HCT116 (cell line): ENCODE measurements around the gene HAVCR2. TPM values are rescaled to one million over a fixed set of nuclear protein-coding genes. Genes with fewer than 3 reads are reported as not detected.

Experiments
- ATAC-seq: fragments of 200-7000 bp; cut with Tn5 transposase; 2 replicates; pipeline ENCODE4 v1.9.1; 2020; ENCODE audit warnings: mild to moderate bottlenecking, moderate library complexity
- BruUV-seq: library from RNA; stranded (reverse); fragments of 400-500 nt; replicated peaks from 2 replicates; lab custom pipeline; 2021; lab: Mats Ljungman, UMichigan
- CTCF ChIA-PET: fragments of 300-600 bp; sonication (Branson Sonifier 250); formaldehyde crosslinking; loops from one replicate; lab custom pipeline; 2021; ENCODE audit warnings: antibody characterized with exemption; lab: Charles Lee
- POLR2A ChIA-PET: fragments of 300-600, 350-600 bp; sonication (Branson Sonifier 250); formaldehyde crosslinking; loops from one replicate; lab custom pipeline; 2021; ENCODE audit warnings: antibody characterized with exemption; lab: Charles Lee
- RAD21 ChIA-PET, 2 experiments: fragments of 300-600 bp; sonication (Branson Sonifier 250); formaldehyde crosslinking; loops; one replicate each; lab custom pipeline; 2023; ENCODE audit warnings: low total read pairs in 2 of 2; ENCODE audit not compliant: uncharacterized antibody in 2 of 2, unreplicated experiment in 2 of 2, low non-redundant PET in 1 of 2; lab: Charles Lee
- DNase-seq: peaks from one replicate; pipeline ENCODE4 v3.0.0-alpha.2; 2010; ENCODE audit warnings: low read depth, low spot score
- H2AFZ ChIP-seq: fragments of 200-600 bp; shearing (Covaris generic), sonication (generic); 2 replicates; pipeline ENCODE4 v1.6.1; 2017; ENCODE audit warnings: low read depth, mixed run types, mixed read lengths, antibody characterized with exemption, low read length; ENCODE audit not compliant: poor library complexity, severe bottlenecking
- H3K27ac ChIP-seq: 2 replicates; pipeline ENCODE4 v1.5.1; 2012; ENCODE audit warnings: low read depth, low read length
- H3K27me3 ChIP-seq: fragments of 200-600 bp; sonication (generic); 2 replicates; pipeline ENCODE4 v1.6.1; 2016; ENCODE audit warnings: mixed run types, low read length, mixed read lengths; ENCODE audit not compliant: insufficient read depth
- H3K36me3 ChIP-seq, 2 experiments: fragments of 200-500 bp in 1 of 2; fragments of 200-600 bp in 1 of 2; sonication (Bioruptor generic) in 1 of 2; sonication (generic) in 1 of 2; 2 replicates each; pipeline versions ENCODE4 v1.5.1 to v1.6.1; 2014 to 2016; ENCODE audit warnings: low read length in 2 of 2, inconsistent platforms in 1 of 2, mixed read lengths in 1 of 2, mixed run types in 1 of 2; ENCODE audit not compliant: insufficient read depth in 2 of 2, control insufficient read depth in 1 of 2
- H3K4me1 ChIP-seq, 2 experiments: fragments of 200-600 bp in 1 of 2; sonication (generic) in 1 of 2; 2 replicates each; pipeline versions ENCODE4 v1.5.1 to v1.6.1; 2012 to 2017; ENCODE audit warnings: low read length in 2 of 2, inconsistent platforms in 1 of 2, mild to moderate bottlenecking in 1 of 2, mixed read lengths in 1 of 2, mixed run types in 1 of 2, moderate library complexity in 1 of 2; ENCODE audit not compliant: insufficient read depth in 2 of 2, control insufficient read depth in 1 of 2
- H3K4me2 ChIP-seq: fragments of 200-600 bp; sonication (generic); 2 replicates; pipeline ENCODE4 v1.6.1; 2017; ENCODE audit warnings: mixed run types, low read length, mixed read lengths
- H3K4me3 ChIP-seq, 2 experiments: fragments of 200-600 bp in 1 of 2; sonication (generic) in 1 of 2; replicated peaks in 1 of 2; 2 replicates each; pipeline ENCODE4 v1.5.1; 2011 to 2016; ENCODE audit warnings: low read length in 2 of 2, control low read depth in 1 of 2, low read depth in 1 of 2, mild to moderate bottlenecking in 1 of 2, mixed read lengths in 1 of 2, mixed run types in 1 of 2
- H3K79me2 ChIP-seq: fragments of 200-600 bp; sonication (generic); 2 replicates; pipeline ENCODE4 v1.6.1; 2017; ENCODE audit warnings: mild to moderate bottlenecking, mixed run types, low read length, moderate library complexity, mixed read lengths; ENCODE audit not compliant: insufficient read depth
- H3K9ac ChIP-seq: fragments of 200-600 bp; sonication (generic); 2 replicates; pipeline ENCODE4 v1.6.1; 2016; ENCODE audit warnings: low read length, mixed read lengths
- H3K9me2 ChIP-seq: fragments of 200-600 bp; sonication (generic), shearing (Covaris generic); 2 replicates; pipeline ENCODE4 v1.6.1; 2017; ENCODE audit warnings: mixed run types, mild to moderate bottlenecking, moderate library complexity; ENCODE audit not compliant: insufficient read depth
- H3K9me3 ChIP-seq, 2 experiments: fragments of 200-500 bp in 1 of 2; fragments of 200-600 bp in 1 of 2; sonication (Bioruptor generic) in 1 of 2; sonication (generic) in 1 of 2; 2 replicates each; pipeline ENCODE4 v1.6.1; 2014 to 2017; ENCODE audit warnings: low read length in 2 of 2, mixed read lengths in 2 of 2, inconsistent platforms in 1 of 2, low read depth in 1 of 2, mild to moderate bottlenecking in 1 of 2, mixed run types in 1 of 2, moderate library complexity in 1 of 2; ENCODE audit not compliant: control insufficient read depth in 1 of 2, insufficient read depth in 1 of 2
- H4K20me1 ChIP-seq: fragments of 200-600 bp; sonication (generic), shearing (Covaris generic); 2 replicates; pipeline ENCODE4 v1.6.1; 2017; ENCODE audit warnings: mixed run types, mild to moderate bottlenecking, moderate library complexity; ENCODE audit not compliant: insufficient read depth
- CBX3 ChIP-seq: IDR thresholded peaks from 2 replicates; pipeline ENCODE4 v1.6.1; 2012; ENCODE audit warnings: low read depth
- CEBPB ChIP-seq: IDR thresholded peaks from 2 replicates; pipeline ENCODE4 v1.6.1; 2012; ENCODE audit warnings: low read depth
- ELF1 ChIP-seq: IDR thresholded peaks from 2 replicates; pipeline ENCODE4 v1.6.1; 2012; ENCODE audit warnings: low read depth, borderline replicate concordance
- EZH2 ChIP-seq: fragments of 200-600 bp; sonication (generic); IDR thresholded peaks from 2 replicates; pipeline ENCODE4 v1.6.1; 2017; ENCODE audit warnings: antibody characterized with exemption, mixed run types
- JUND ChIP-seq: IDR thresholded peaks from 2 replicates; pipeline ENCODE4 v1.6.1; 2012
- POLR2A ChIP-seq: IDR thresholded peaks from 2 replicates; pipeline ENCODE4 v1.7.0; 2011; ENCODE audit warnings: borderline replicate concordance; ENCODE audit not compliant: insufficient read depth, insufficient read length; ENCODE audit errors: extremely low read depth
- RAD21 ChIP-seq: IDR thresholded peaks from 2 replicates; pipeline ENCODE4 v1.6.1; 2012; ENCODE audit warnings: low read depth, mild to moderate bottlenecking
- SIN3A ChIP-seq: IDR thresholded peaks from 2 replicates; pipeline ENCODE4 v1.6.1; 2012; ENCODE audit warnings: low read depth
- TCF7L2 ChIP-seq: IDR thresholded peaks from 2 replicates; pipeline ENCODE4 v1.7.0; 2011; ENCODE audit warnings: borderline replicate concordance, inconsistent platforms; ENCODE audit not compliant: insufficient read depth, insufficient read length; ENCODE audit errors: extremely low read depth
- ZFX ChIP-seq: fragments of 450-650 bp; IDR thresholded peaks from 2 replicates; pipeline ENCODE4 v1.6.1; 2017
- ZNF274 ChIP-seq: fragments of 200-500 bp; sonication (Bioruptor generic); IDR thresholded peaks from 2 replicates; pipeline ENCODE4 v1.6.1; 2014; ENCODE audit warnings: mild to moderate bottlenecking, low read depth, low read length, inconsistent platforms
- intact Hi-C: fragments of 100-400 bp; cut with micrococcal nuclease; formaldehyde crosslinking; loops from 2 replicates; pipeline ENCODE4 v1.10.0; 2022
- total RNA-seq: library from RNA; stranded (reverse); gene quantifications from one replicate; pipeline ENCODE4 v1.2.1, GENCODE V29; 2021; ENCODE audit not compliant: unreplicated experiment
- TF ChIP-seq, protein P1 (sequence below): IDR thresholded peaks from 2 replicates; pipeline ENCODE4 v1.6.1; 2012

HAVCR2 gene
- total RNA-seq, 1 experiment from 2014 or later = 0.07 TPM

- POLR2A ChIA-PET = no interaction called here
- H2AFZ ChIP-seq = no peak overlapping the region
- no peaks in the 10 kb centered on the region for H3K9me3 ChIP-seq
- no peak overlapping the region for H3K9ac ChIP-seq
- no peak overlapping the region for H3K4me3 ChIP-seq
- RAD21 ChIA-PET = no interaction called here
- no TSS peak for BruUV-seq
- H3K79me2 ChIP-seq = no peaks in the 10 kb centered on the region
- intact Hi-C loops = no loop called here
- H3K27me3 ChIP-seq = no peaks in the 10 kb centered on the region
- no peak for DNase-seq
- TF ChIP-seq CBX3 (no peak), JUND (no peak), SIN3A (no peak), RAD21 (no peak), CEBPB (no peak), POLR2A (no peak)
- no peaks in the 10 kb centered on the region for H3K36me3 ChIP-seq
- CTCF ChIA-PET = no interaction called here
- H3K27ac ChIP-seq = no peak overlapping the region
- H3K4me2 ChIP-seq = no peak overlapping the region
- H3K4me1 ChIP-seq = no peaks in the 10 kb centered on the region
- no peak for ATAC-seq
- H3K9me2 ChIP-seq = no peaks in the 10 kb centered on the region
- H4K20me1 ChIP-seq = no peaks in the 10 kb centered on the region
Measured at GRCh38 chr5:157085930-157086329, 22.9 kb downstream of the HAVCR2 start.

- Histone ChIP-seq H4K20me1 (no peaks in the 10 kb centered on the region), H3K4me3 (no peak overlapping the region), H3K36me3 (no peaks in the 10 kb centered on the region), H3K4me1 (peaks cover 0 to 13% of the 10 kb centered on the region in 2 experiments; a peak in 2 of 4 replicates), H3K9ac (no peak overlapping the region), H3K9me2 (no peaks in the 10 kb centered on the region), H3K27me3 (no peaks in the 10 kb centered on the region), H3K27ac (no peak overlapping the region), H3K79me2 (no peaks in the 10 kb centered on the region), H3K9me3 (no peaks in the 10 kb centered on the region), H2AFZ (no peak overlapping the region), H3K4me2 (no peak overlapping the region)
- ChIA-PET POLR2A (no interaction called here), CTCF (no interaction called here), RAD21 (no interaction called here)
- no peak for TF ChIP-seq ZNF274
- no peak for TF ChIP-seq ZFX
- TF ChIP-seq TCF7L2 = no peak
- TF ChIP-seq ELF1 = no peak
- TF ChIP-seq SIN3A = no peak
- no peak for TF ChIP-seq EZH2
- TF ChIP-seq POLR2A = no peak
- TF ChIP-seq CBX3 = no peak
- TF ChIP-seq, protein P1, sequence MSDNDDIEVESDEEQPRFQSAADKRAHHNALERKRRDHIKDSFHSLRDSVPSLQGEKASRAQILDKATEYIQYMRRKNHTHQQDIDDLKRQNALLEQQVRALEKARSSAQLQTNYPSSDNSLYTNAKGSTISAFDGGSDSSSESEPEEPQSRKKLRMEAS = no peak
- ATAC-seq (no peak), DNase-seq (no peak)
- BruUV-seq = no TSS peak
- intact Hi-C loops = no loop called here
Measured at GRCh38 chr5:157080286-157080685, 28.6 kb downstream of the HAVCR2 start.
